GM10847 (cell line): Measurements from ENCODE around the gene NDUFB4.

ENCODE experiments used
- POLR2A ChIP-seq: IDR thresholded peaks from 2 replicates; pipeline ENCODE4 v1.6.1; 2011; ENCODE audit not compliant: insufficient read length; ENCODE audit errors: extremely low read depth

Gene NDUFB4

GRCh38 chr3:120646771-120647432, 50.8 kb downstream of the NDUFB4 start:
- no peak for TF ChIP-seq POLR2A

- TF ChIP-seq POLR2A = no peak
Measured at GRCh38 chr3:120648290-120648689, 52.2 kb downstream of the NDUFB4 start.

GRCh38 chr3:120649830-120650233, 53.7 kb downstream of the NDUFB4 start:
- no peak for TF ChIP-seq POLR2A

- TF ChIP-seq POLR2A = no peak
Measured at GRCh38 chr3:120650311-120650710, 54.2 kb downstream of the NDUFB4 start.
